Measurements from ENCODE around the gene AMN1.

Gene AMN1

DNA sequence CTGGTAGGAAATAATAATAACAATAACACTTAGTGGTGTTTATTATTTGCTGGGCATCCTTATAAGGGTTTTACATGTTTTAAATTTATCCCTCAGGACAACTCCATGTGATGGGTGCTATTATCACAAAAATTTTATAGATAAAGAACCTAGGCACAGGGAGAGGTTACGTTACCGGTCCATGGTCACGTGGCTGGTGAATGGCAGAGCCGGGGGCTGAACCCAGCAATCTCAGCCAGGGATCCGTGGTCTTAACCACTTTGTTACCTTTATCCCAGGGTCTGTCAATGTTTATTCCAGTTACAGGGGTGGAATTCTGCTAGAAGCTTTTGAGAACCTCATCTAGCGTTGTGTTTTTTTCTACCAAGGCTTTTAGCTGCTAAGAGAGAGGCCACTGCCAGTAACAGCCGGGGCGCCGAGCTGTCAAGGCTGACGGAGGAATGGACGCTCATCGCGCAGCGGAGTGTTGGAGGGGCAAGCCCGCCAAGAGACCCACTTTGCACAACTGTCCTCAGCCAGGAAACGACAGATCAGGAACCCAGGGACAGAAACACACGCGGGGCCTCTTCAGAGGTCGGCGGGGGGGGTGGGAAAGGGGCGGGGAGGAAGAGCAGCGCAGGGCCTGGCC, 418 bp downstream of the AMN1 start:
- no peak for TF ChIP-seq ZC3H10 (CRISPR knock-in tag; IDR thresholded peaks at IDR 0.05)
- TF ChIP-seq CSDC2 (CRISPR knock-in tag; IDR thresholded peaks at IDR 0.05) = no peak
- TF ChIP-seq, protein P1, sequence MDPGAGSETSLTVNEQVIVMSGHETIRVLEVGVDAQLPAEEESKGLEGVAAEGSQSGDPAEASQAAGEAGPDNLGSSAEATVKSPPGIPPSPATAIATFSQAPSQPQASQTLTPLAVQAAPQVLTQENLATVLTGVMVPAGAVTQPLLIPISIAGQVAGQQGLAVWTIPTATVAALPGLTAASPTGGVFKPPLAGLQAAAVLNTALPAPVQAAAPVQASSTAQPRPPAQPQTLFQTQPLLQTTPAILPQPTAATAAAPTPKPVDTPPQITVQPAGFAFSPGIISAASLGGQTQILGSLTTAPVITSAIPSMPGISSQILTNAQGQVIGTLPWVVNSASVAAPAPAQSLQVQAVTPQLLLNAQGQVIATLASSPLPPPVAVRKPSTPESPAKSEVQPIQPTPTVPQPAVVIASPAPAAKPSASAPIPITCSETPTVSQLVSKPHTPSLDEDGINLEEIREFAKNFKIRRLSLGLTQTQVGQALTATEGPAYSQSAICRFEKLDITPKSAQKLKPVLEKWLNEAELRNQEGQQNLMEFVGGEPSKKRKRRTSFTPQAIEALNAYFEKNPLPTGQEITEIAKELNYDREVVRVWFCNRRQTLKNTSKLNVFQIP (CRISPR knock-in tag; IDR thresholded peaks at IDR 0.05; ENCODE audit: borderline replicate concordance, low read depth) = no peak
- no peak for TF ChIP-seq TOX (CRISPR knock-in tag; IDR thresholded peaks at IDR 0.05; ENCODE audit: borderline replicate concordance)
- TF ChIP-seq ARNTL (CRISPR knock-in tag; IDR thresholded peaks at IDR 0.05; ENCODE audit: borderline replicate concordance, low read depth) = no peak
- TF ChIP-seq ZFP3 (CRISPR knock-in tag; IDR thresholded peaks at IDR 0.05) = no peak
- TF ChIP-seq SNAI2 (CRISPR knock-in tag; IDR thresholded peaks at IDR 0.05) = no peak
- TF ChIP-seq, protein P2, sequence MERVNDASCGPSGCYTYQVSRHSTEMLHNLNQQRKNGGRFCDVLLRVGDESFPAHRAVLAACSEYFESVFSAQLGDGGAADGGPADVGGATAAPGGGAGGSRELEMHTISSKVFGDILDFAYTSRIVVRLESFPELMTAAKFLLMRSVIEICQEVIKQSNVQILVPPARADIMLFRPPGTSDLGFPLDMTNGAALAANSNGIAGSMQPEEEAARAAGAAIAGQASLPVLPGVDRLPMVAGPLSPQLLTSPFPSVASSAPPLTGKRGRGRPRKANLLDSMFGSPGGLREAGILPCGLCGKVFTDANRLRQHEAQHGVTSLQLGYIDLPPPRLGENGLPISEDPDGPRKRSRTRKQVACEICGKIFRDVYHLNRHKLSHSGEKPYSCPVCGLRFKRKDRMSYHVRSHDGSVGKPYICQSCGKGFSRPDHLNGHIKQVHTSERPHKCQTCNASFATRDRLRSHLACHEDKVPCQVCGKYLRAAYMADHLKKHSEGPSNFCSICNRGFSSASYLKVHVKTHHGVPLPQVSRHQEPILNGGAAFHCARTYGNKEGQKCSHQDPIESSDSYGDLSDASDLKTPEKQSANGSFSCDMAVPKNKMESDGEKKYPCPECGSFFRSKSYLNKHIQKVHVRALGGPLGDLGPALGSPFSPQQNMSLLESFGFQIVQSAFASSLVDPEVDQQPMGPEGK (CRISPR knock-in tag; IDR thresholded peaks at IDR 0.05; ENCODE audit: borderline replicate concordance) = no peak
- TF ChIP-seq ZNF70 (CRISPR knock-in tag; IDR thresholded peaks at IDR 0.05) = no peak
- TF ChIP-seq OSR1 (CRISPR knock-in tag; IDR thresholded peaks at IDR 0.05) = no peak
- TF ChIP-seq, protein P3, sequence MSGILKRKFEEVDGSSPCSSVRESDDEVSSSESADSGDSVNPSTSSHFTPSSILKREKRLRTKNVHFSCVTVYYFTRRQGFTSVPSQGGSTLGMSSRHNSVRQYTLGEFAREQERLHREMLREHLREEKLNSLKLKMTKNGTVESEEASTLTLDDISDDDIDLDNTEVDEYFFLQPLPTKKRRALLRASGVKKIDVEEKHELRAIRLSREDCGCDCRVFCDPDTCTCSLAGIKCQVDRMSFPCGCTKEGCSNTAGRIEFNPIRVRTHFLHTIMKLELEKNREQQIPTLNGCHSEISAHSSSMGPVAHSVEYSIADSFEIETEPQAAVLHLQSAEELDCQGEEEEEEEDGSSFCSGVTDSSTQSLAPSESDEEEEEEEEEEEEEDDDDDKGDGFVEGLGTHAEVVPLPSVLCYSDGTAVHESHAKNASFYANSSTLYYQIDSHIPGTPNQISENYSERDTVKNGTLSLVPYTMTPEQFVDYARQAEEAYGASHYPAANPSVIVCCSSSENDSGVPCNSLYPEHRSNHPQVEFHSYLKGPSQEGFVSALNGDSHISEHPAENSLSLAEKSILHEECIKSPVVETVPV (CRISPR knock-in tag; IDR thresholded peaks at IDR 0.05) = no peak
- no peak for TF ChIP-seq ISL1 (CRISPR knock-in tag; IDR thresholded peaks at IDR 0.05)
- no peak for TF ChIP-seq RARB (CRISPR knock-in tag; IDR thresholded peaks at IDR 0.05)
- peak; percentile 58 for ATAC-seq

DNA sequence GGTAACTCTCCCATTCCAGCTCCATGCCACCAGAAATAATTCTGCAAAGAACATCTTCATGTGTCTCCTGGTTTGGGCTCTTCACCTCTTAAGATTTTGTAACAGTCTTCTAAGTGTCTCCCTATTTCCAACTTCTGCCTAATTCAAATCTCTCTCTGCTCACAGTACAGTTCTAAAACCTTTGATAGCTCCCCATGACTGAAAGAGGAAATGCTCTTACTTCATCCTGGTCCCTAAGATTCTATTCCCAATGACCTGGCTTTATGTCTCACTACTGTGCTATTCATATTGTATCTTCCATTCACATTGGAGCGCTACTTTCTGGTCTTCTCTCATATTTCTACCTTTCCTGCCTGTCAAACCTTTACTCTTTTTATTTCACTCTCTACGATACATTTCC, 1.6 kb downstream of the AMN1 start:
- no peak for TF ChIP-seq ESRRG (CRISPR knock-in tag; IDR thresholded peaks at IDR 0.05)
- no peak for TF ChIP-seq ZFP30 (CRISPR knock-in tag; IDR thresholded peaks at IDR 0.05)
- no peak for TF ChIP-seq TCF4 (CRISPR knock-in tag; IDR thresholded peaks at IDR 0.05; ENCODE audit: borderline replicate concordance)
- TF ChIP-seq, protein P3 (CRISPR knock-in tag; IDR thresholded peaks at IDR 0.05) = no peak
- no peak for TF ChIP-seq SNAI2 (CRISPR knock-in tag; IDR thresholded peaks at IDR 0.05)
- TF ChIP-seq PPARA (CRISPR knock-in tag; IDR thresholded peaks at IDR 0.05; ENCODE audit: borderline replicate concordance) = no peak
- no peak for ATAC-seq

DNA sequence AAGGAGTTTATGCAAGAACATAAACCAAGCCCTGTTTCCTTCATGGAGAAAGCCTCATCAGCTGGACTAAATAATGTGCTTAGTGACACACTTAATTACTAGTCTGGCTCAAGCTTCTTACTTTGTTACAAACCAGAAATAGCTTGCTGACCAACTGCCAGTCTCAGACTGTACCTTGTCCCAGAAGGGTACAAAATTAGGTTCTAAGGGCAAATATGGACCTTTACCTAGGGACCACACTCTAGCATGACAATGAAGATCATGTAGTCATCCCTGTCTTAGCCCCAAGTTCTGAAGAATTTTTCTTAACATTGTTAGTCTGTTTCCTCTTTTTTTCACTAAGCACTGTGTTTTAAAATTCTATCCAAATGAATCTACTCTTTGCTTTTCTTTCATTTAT, 2.2 kb downstream of the AMN1 start:
- TF ChIP-seq, protein P3 (CRISPR knock-in tag; IDR thresholded peaks at IDR 0.05) = no peak
- TF ChIP-seq, protein P4, sequence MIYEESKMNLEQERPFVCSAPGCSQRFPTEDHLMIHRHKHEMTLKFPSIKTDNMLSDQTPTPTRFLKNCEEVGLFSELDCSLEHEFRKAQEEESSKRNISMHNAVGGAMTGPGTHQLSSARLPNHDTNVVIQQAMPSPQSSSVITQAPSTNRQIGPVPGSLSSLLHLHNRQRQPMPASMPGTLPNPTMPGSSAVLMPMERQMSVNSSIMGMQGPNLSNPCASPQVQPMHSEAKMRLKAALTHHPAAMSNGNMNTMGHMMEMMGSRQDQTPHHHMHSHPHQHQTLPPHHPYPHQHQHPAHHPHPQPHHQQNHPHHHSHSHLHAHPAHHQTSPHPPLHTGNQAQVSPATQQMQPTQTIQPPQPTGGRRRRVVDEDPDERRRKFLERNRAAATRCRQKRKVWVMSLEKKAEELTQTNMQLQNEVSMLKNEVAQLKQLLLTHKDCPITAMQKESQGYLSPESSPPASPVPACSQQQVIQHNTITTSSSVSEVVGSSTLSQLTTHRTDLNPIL (CRISPR knock-in tag; IDR thresholded peaks at IDR 0.05; ENCODE audit: low read depth) = no peak
- no peak for TF ChIP-seq SNAI2 (CRISPR knock-in tag; IDR thresholded peaks at IDR 0.05)
- no peak for TF ChIP-seq CSDC2 (CRISPR knock-in tag; IDR thresholded peaks at IDR 0.05)
- no peak for TF ChIP-seq ISL1 (CRISPR knock-in tag; IDR thresholded peaks at IDR 0.05)
- TF ChIP-seq, protein P1 (CRISPR knock-in tag; IDR thresholded peaks at IDR 0.05; ENCODE audit: borderline replicate concordance, low read depth) = no peak
- no peak for TF ChIP-seq ZC3H10 (CRISPR knock-in tag; IDR thresholded peaks at IDR 0.05)
- TF ChIP-seq GLIS3 (CRISPR knock-in tag; IDR thresholded peaks at IDR 0.05) = no peak
- TF ChIP-seq ZFP30 (CRISPR knock-in tag; IDR thresholded peaks at IDR 0.05) = no peak
- TF ChIP-seq BACH2 (CRISPR knock-in tag; IDR thresholded peaks at IDR 0.05; ENCODE audit: borderline replicate concordance) = no peak
- no peak for TF ChIP-seq ESRRG (CRISPR knock-in tag; IDR thresholded peaks at IDR 0.05)
- TF ChIP-seq ZNF70 (CRISPR knock-in tag; IDR thresholded peaks at IDR 0.05) = no peak
- TF ChIP-seq, protein P2 (CRISPR knock-in tag; IDR thresholded peaks at IDR 0.05; ENCODE audit: borderline replicate concordance) = no peak
- TF ChIP-seq TOX (CRISPR knock-in tag; IDR thresholded peaks at IDR 0.05; ENCODE audit: borderline replicate concordance) = no peak
- no peak for TF ChIP-seq ZFP3 (CRISPR knock-in tag; IDR thresholded peaks at IDR 0.05)
- ATAC-seq = no peak
